CD4-positive, alpha-beta T cell treated with Interleukin-6 at 100 ng/mL for 8 hours (primary cell): Measurements from ENCODE around the gene CRB3.

ENCODE experiments used
- DNase-seq: peaks from one replicate; pipeline ENCODE4 v3.0.0-alpha.2; 2020; ENCODE audit warnings: mixed read lengths, low spot score

CRB3 gene

GRCh38 chr19:6433165-6433564 lies 30.9 kb upstream of the CRB3 start:
- DNase-seq = no peak

GRCh38 chr19:6433663-6434062 lies 30.4 kb upstream of the CRB3 start, which contains the start of gene SLC25A41:
Gene SLC25A41, minus strand, starts transcription at chr19:6433763. Its CDS starts 70 bp downstream, at chr19:6433693.
- DNase-seq = no peak

GRCh38 chr19:6439743-6440142 lies 24.3 kb upstream of the CRB3 start:
- DNase-seq = no peak

GRCh38 chr19:6440905-6441304 lies 23.2 kb upstream of the CRB3 start:
- no peak for DNase-seq

- no peak for DNase-seq
Observed at GRCh38 chr19:6442087-6442688, 21.9 kb upstream of the CRB3 start.

GRCh38 chr19:6443986-6444385 lies 20.1 kb upstream of the CRB3 start:
- DNase-seq = no peak

GRCh38 chr19:6446452-6446851 lies 17.6 kb upstream of the CRB3 start:
- no peak for DNase-seq

GRCh38 chr19:6448045-6448444 lies 16.0 kb upstream of the CRB3 start:
- DNase-seq = no peak

- DNase-seq = no peak
Observed at GRCh38 chr19:6450166-6450565, 13.9 kb upstream of the CRB3 start.

- no peak for DNase-seq
Observed at GRCh38 chr19:6451583-6452222, 12.4 kb upstream of the CRB3 start.

- DNase-seq = no peak
Observed at GRCh38 chr19:6452223-6452614, 11.9 kb upstream of the CRB3 start.

GRCh38 chr19:6452899-6453298 lies 11.2 kb upstream of the CRB3 start:
- DNase-seq = no peak

GRCh38 chr19:6453951-6454565 lies 10.0 kb upstream of the CRB3 start:
- no peak for DNase-seq

- no peak for DNase-seq
Observed at GRCh38 chr19:6455924-6456323, 8.1 kb upstream of the CRB3 start.

- DNase-seq = no peak
Observed at GRCh38 chr19:6457958-6458694, 5.9 kb upstream of the CRB3 start.

- no peak for DNase-seq
Observed at GRCh38 chr19:6458695-6459261, 5.3 kb upstream of the CRB3 start.

GRCh38 chr19:6459262-6460098 lies 4.6 kb upstream of the CRB3 start, which contains the start of gene SLC25A23:
Gene SLC25A23, minus strand, starts transcription at chr19:6459792. Its CDS starts 164 bp downstream, at chr19:6459628.
- peak; percentile 60 for DNase-seq

- DNase-seq = peak; percentile 94
Observed at GRCh38 chr19:6460099-6460884, 3.8 kb upstream of the CRB3 start.

- no peak for DNase-seq
Observed at GRCh38 chr19:6465006-6465405, 935 bp downstream of the CRB3 start.

GRCh38 chr19:6465663-6466062 lies 1.6 kb downstream of the CRB3 start:
- DNase-seq = no peak
